Neuronal stem cell (in vitro differentiated cells): ENCODE results near the gene ARMC6. TPM values are rescaled to one million over a fixed set of nuclear protein-coding genes. Genes with fewer than 3 reads are reported as not detected.

Source experiments
- DNase-seq: peaks from one replicate; pipeline ENCODE4 v3.0.0-alpha.2; 2013; ENCODE audit warnings: low spot score
- H2AFZ ChIP-seq: one replicate; pipeline ENCODE4 v1.6.1; 2013; ENCODE audit warnings: mild to moderate bottlenecking, low read length, inconsistent platforms
- H2AK5ac ChIP-seq: 2 replicates; pipeline ENCODE4 v1.6.1; 2013; ENCODE audit warnings: low read depth, mild to moderate bottlenecking, inconsistent platforms, low read length, moderate library complexity, mixed read lengths
- H2BK120ac ChIP-seq: 2 replicates; pipeline ENCODE4 v1.6.1; 2013; ENCODE audit warnings: low read depth, mild to moderate bottlenecking, inconsistent platforms, low read length, moderate library complexity, mixed read lengths
- H2BK12ac ChIP-seq: one replicate; pipeline ENCODE4 v1.6.1; 2013; ENCODE audit warnings: low read length, inconsistent platforms
- H2BK15ac ChIP-seq: 2 replicates; pipeline ENCODE4 v1.6.1; 2013; ENCODE audit warnings: mild to moderate bottlenecking, low read length, inconsistent platforms, mixed read lengths
- H2BK5ac ChIP-seq: one replicate; pipeline ENCODE4 v1.6.1; 2013; ENCODE audit warnings: inconsistent platforms, mild to moderate bottlenecking, low read length, moderate library complexity
- H3K14ac ChIP-seq: one replicate; pipeline ENCODE4 v1.6.1; 2013; ENCODE audit warnings: low read length, inconsistent platforms
- H3K18ac ChIP-seq: 2 replicates; pipeline ENCODE4 v1.6.1; 2013; ENCODE audit warnings: low read length, inconsistent platforms
- H3K23ac ChIP-seq: 2 replicates; pipeline ENCODE4 v1.6.1; 2013; ENCODE audit warnings: low read depth, mild to moderate bottlenecking, mixed read lengths, low read length, inconsistent platforms; ENCODE audit not compliant: poor library complexity
- H3K27ac ChIP-seq: replicated peaks from 3 replicates; pipeline ENCODE4 v1.5.1; 2013; ENCODE audit warnings: low read length, inconsistent platforms
- H3K27me3 ChIP-seq, 3 experiments: 2 replicates each; pipeline ENCODE4 v1.6.1; 2013; ENCODE audit warnings: low read length in 3 of 3, mild to moderate bottlenecking in 2 of 3, inconsistent platforms in 1 of 3, low read depth in 1 of 3, mixed read lengths in 1 of 3, moderate library complexity in 1 of 3; ENCODE audit not compliant: control insufficient read depth in 3 of 3, insufficient read depth in 3 of 3
- H3K36me3 ChIP-seq, 2 donors: replicated peaks in 1 of 2; 2 replicates each; pipeline ENCODE4 v1.6.1; 2013; ENCODE audit warnings: low read length in 2 of 2; ENCODE audit not compliant: control insufficient read depth in 2 of 2, insufficient read depth in 2 of 2
- H3K4ac ChIP-seq: 2 replicates; pipeline ENCODE4 v1.6.1; 2013; ENCODE audit warnings: inconsistent platforms, mild to moderate bottlenecking, low read length, moderate library complexity
- H3K4me1 ChIP-seq, 2 donors: 1 replicate in 1 of 2; 2 replicates in 1 of 2; pipeline ENCODE4 v1.6.1; 2013; ENCODE audit warnings: low read length in 2 of 2, low read depth in 1 of 2; ENCODE audit not compliant: control insufficient read depth in 2 of 2, insufficient read depth in 1 of 2
- H3K4me2 ChIP-seq: one replicate; pipeline ENCODE4 v1.6.1; 2013; ENCODE audit warnings: mild to moderate bottlenecking, low read length, inconsistent platforms; ENCODE audit not compliant: insufficient read depth, poor library complexity, severe bottlenecking
- H3K4me3 ChIP-seq, 2 donors: 2 replicates each; pipeline ENCODE4 v1.5.1; 2013; ENCODE audit warnings: low read length in 2 of 2, mild to moderate bottlenecking in 2 of 2, inconsistent platforms in 1 of 2, moderate library complexity in 1 of 2
- H3K79me1 ChIP-seq: one replicate; pipeline ENCODE4 v1.6.1; 2013; ENCODE audit warnings: low read depth, mild to moderate bottlenecking, inconsistent platforms, low read length, moderate library complexity
- H3K9ac ChIP-seq: one replicate; pipeline ENCODE4 v1.6.1; 2013; ENCODE audit warnings: mild to moderate bottlenecking, low read depth, low read length, inconsistent platforms; ENCODE audit not compliant: poor library complexity
- H3K9me3 ChIP-seq, 2 donors: replicated peaks in 1 of 2; 2 replicates each; pipeline versions ENCODE3 to v1.6.1; 2013; ENCODE audit warnings: low read length in 2 of 2, mild to moderate bottlenecking in 2 of 2, inconsistent platforms in 1 of 2, low read depth in 1 of 2, mixed read lengths in 1 of 2, moderate library complexity in 1 of 2; ENCODE audit not compliant: control insufficient read depth in 2 of 2, insufficient read depth in 1 of 2
- H4K8ac ChIP-seq: one replicate; pipeline ENCODE4 v1.6.1; 2013; ENCODE audit warnings: low read depth, mild to moderate bottlenecking, inconsistent platforms, low read length, moderate library complexity
- H4K91ac ChIP-seq: one replicate; pipeline ENCODE4 v1.6.1; 2013; ENCODE audit warnings: low read length, low read depth, mild to moderate bottlenecking, inconsistent platforms; ENCODE audit not compliant: poor library complexity
- WGBS, 2 donors: extraction: QIAGEN DNeasy Blood & Tissue Kit; methylation state at CpG; one replicate each; pipeline ENCODE4 v1.1.7; 2013; ENCODE audit warnings: missing lambda C conversion rate in 2 of 2, mixed read lengths in 1 of 2; ENCODE audit not compliant: insufficient read length in 2 of 2, insufficient replicate concordance in 1 of 2; ENCODE audit errors: extremely low coverage in 2 of 2; 5-methylcytosine and 5-hydroxymethylcytosine counted together
- polyA plus RNA-seq, 2 experiments: library from polyadenylated mRNA; stranded (reverse); fragments of 200-250 nt; gene quantifications; one replicate each; pipeline ENCODE4 v1.2.3, GENCODE V29; 2013

Gene ARMC6
- 15.0 TPM for polyA plus RNA-seq (2013, experiment 1 of 2)
- polyA plus RNA-seq (2013, experiment 2 of 2) = 14.5 TPM

DNA sequence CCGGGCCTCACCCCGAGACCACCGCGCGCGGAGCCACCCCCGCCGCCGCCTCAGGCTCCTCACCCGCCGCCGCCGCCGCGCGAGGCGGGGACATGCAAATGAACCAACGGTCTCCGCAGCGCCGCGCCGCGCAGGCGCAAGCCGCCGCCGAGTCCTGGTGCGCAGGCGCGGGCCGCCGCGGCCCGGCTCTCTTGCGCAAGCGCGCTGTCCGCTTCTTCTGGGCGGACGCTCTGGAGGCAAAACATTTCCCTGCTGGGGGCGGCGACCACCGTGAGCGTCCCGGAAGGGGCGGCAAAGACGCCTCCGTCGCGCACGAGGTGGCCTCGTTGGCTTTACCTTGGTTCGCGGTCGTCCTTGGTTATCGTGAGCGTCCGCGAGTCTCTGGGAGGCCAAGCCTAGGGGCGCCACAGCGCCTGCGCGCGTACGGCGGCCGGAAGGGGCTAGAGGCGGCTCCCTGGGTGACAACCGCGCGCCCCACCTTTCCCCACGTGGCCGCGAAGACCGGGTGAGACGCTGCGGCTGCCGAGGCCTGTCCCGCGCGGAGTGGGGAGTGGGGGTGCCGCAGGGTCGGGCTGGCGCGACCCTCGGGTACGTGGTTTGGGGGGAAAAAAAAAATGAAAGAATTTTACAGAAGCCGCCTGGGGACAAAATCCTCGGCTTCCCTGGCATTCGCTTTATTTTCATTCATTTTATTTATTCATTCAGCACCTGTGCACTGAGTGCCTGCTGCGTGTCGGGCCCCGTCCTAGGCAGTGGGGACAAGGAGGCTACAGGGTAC is at the start of gene ARMC6, which contains the start of gene SUGP2:
Gene ARMC6 (plus strand): TSS at position 178 of the 778 bp plus-strand sequence. CDS start 607 bp downstream, outside the sequence.
Gene SUGP2 (minus strand): TSS at position 92 of the 778 bp plus-strand sequence. CDS start 2,446 bp downstream, outside the sequence.
- Histone ChIP-seq H2BK12ac (no peak within 1 kb of the TSS), H3K4me3 (peak within 1 kb of the TSS; percentile 86 to 99), H3K36me3 (peaks cover 11 to 51% of the 10 kb centered on the region in 2 donors), H2BK5ac (peak within 1 kb of the TSS; percentile 93), H3K23ac (peak within 1 kb of the TSS; percentile 94), H3K9ac (peak within 1 kb of the TSS; percentile 95), H2AK5ac (peak within 1 kb of the TSS; percentile 73), H3K4me2 (peak within 1 kb of the TSS; percentile 85), H2BK15ac (no peak within 1 kb of the TSS), H2AFZ (peak within 1 kb of the TSS; percentile 100), H3K18ac (peak within 1 kb of the TSS; percentile 99), H3K4me1 (peaks cover 4 to 5% of the 10 kb centered on the region in 2 donors), H3K27me3 (no peaks in the 10 kb centered on the region), H3K14ac (no peak within 1 kb of the TSS), H4K91ac (no peak within 1 kb of the TSS), H4K8ac (peak within 1 kb of the TSS; percentile 27), H3K27ac (peak within 1 kb of the TSS; percentile 92), H3K79me1 (peaks cover 7% of the 10 kb centered on the region), H3K4ac (peak within 1 kb of the TSS; percentile 67), H3K9me3 (peaks cover 7 to 20% of the 10 kb centered on the region in 2 donors), H2BK120ac (no peak within 1 kb of the TSS)
- no CpG with 5 or more reads among the region's 94 CpGs for WGBS, 2 donors
- DNase-seq = peak; percentile 92

DNA sequence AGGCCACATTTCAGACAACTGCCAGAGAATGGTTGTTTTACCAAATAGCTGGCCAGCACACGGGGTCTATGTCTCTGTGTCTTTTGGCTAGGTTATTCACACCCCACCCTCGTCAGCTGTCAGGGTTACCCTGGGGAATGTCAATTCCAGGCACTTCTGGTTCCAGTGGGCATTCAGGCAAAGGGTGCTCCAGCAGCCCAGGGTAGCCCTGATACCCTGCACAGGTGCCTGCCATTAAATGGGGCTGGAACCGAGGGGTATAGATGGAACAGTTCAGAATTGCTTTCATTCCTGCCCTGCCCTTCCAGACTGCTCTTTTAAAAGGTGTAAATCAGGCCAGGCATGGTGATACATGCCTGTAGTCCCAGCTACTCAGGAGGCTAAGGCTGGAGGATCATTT is 49.2 kb upstream of the ARMC6 start:
- H3K14ac ChIP-seq = no peak overlapping the region
- H2BK12ac ChIP-seq = no peak overlapping the region
- WGBS, 2 donors = no CpG with 5 or more reads among the region's 3 CpGs
- H2AK5ac ChIP-seq = peak overlapping the region; percentile 12
- peak overlapping the region; percentile 65 for H3K18ac ChIP-seq
- no peaks in the 10 kb centered on the region for H3K9me3 ChIP-seq
- peaks cover 0 to 6% of the 10 kb centered on the region in 2 donors for H3K4me1 ChIP-seq
- no peak overlapping the region for H2BK120ac ChIP-seq
- no peak overlapping the region for H3K4me3 ChIP-seq
- H3K79me1 ChIP-seq = peaks cover 1% of the 10 kb centered on the region
- DNase-seq = no peak
- peak overlapping the region; percentile 74 for H2BK15ac ChIP-seq
- H2BK5ac ChIP-seq = no peak overlapping the region
- H3K4ac ChIP-seq = no peak overlapping the region
- no peak overlapping the region for H3K23ac ChIP-seq
- H3K9ac ChIP-seq = no peak overlapping the region
- no peak overlapping the region for H3K27ac ChIP-seq
- no peaks in the 10 kb centered on the region for H3K36me3 ChIP-seq
- no peak overlapping the region for H4K91ac ChIP-seq
- H2AFZ ChIP-seq = no peak overlapping the region
- no peak overlapping the region for H3K4me2 ChIP-seq
- no peak overlapping the region for H4K8ac ChIP-seq
- H3K27me3 ChIP-seq = no peaks in the 10 kb centered on the region

DNA sequence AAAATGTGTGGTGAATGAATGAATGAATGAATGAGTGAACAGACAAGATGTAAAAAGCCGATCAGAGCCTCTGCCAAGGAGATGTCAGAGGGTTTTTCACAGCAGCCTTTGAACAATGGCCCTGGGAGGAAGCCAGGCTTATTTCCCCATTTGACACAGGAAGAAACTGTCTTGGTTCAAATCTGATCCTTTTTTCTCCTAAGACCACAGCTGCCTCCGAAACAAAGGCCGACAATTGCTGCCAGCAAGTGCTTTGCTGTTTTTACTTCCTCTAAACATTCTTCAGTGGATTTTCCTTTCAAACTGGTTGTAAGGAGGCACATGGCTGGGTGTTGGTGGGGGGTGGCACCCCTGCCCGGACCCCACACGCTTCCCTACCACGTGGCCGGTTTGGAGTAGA is 48.1 kb upstream of the ARMC6 start:
- Histone ChIP-seq H2AK5ac (no peak overlapping the region), H2AFZ (peak overlapping the region; percentile 81)
- no peak for DNase-seq

DNA sequence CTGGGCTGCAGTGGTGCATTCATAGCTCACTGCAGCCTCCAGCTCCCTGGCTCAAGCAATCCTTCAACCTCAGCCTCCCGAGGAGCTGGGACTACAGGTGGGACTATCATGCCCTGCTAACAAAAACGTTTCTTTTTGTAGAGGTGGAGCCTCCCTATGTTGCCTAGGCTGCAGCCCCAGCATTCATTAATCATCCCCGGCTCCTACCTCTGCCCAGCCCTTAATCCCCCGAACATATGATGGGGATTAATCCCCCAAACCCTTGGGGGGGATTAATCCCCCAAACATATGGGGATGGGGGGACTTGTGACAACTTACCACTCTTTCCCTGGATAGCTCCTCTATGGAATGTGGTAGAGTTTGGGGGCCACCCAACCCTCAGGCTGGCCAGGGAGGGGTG is 45.9 kb upstream of the ARMC6 start:
- no peak overlapping the region for H3K9ac ChIP-seq
- H3K36me3 ChIP-seq = peaks cover 6 to 18% of the 10 kb centered on the region in 2 donors
- H3K4me1 ChIP-seq = peaks cover 0 to 6% of the 10 kb centered on the region in 2 donors
- no peak overlapping the region for H4K8ac ChIP-seq
- no peak overlapping the region for H2BK120ac ChIP-seq
- H3K27me3 ChIP-seq = no peaks in the 10 kb centered on the region
- no peak overlapping the region for H4K91ac ChIP-seq
- H2AK5ac ChIP-seq = peak overlapping the region; percentile 83
- H2BK15ac ChIP-seq = no peak overlapping the region
- no peak overlapping the region for H3K18ac ChIP-seq
- H3K23ac ChIP-seq = no peak overlapping the region
- H3K4me2 ChIP-seq = no peak overlapping the region
- no peak overlapping the region for H3K4ac ChIP-seq
- no CpG with 5 or more reads among the region's 4 CpGs for WGBS, 2 donors
- no peak overlapping the region for H3K27ac ChIP-seq
- no peak overlapping the region for H2AFZ ChIP-seq
- no peaks in the 10 kb centered on the region for H3K9me3 ChIP-seq
- H3K79me1 ChIP-seq = peaks cover 1% of the 10 kb centered on the region
- no peak overlapping the region for H3K4me3 ChIP-seq
- no peak for DNase-seq
- H2BK5ac ChIP-seq = no peak overlapping the region
- no peak overlapping the region for H2BK12ac ChIP-seq
- no peak overlapping the region for H3K14ac ChIP-seq

More for the DNA sequence above, 48.1 kb upstream of the ARMC6 start:
- no peak overlapping the region for H3K18ac ChIP-seq
- no peaks in the 10 kb centered on the region for H3K9me3 ChIP-seq
- H2BK5ac ChIP-seq = no peak overlapping the region
- H2BK15ac ChIP-seq = no peak overlapping the region
- H3K14ac ChIP-seq = no peak overlapping the region
- no peak overlapping the region for H2BK120ac ChIP-seq
- peaks cover 1% of the 10 kb centered on the region for H3K79me1 ChIP-seq
- peaks cover 0 to 2% of the 10 kb centered on the region in 2 donors for H3K36me3 ChIP-seq
- no peak overlapping the region for H2BK12ac ChIP-seq
- no peak overlapping the region for H4K91ac ChIP-seq
- H3K4me2 ChIP-seq = peak overlapping the region; percentile 22
- H3K27me3 ChIP-seq = no peaks in the 10 kb centered on the region
- H3K27ac ChIP-seq = peak overlapping the region; percentile 49
- H3K23ac ChIP-seq = no peak overlapping the region
- WGBS, 2 donors = no CpG with 5 or more reads among the region's 7 CpGs
- no peak overlapping the region for H3K9ac ChIP-seq
- H3K4me3 ChIP-seq = no peak overlapping the region
- H3K4me1 ChIP-seq = peaks cover 0 to 6% of the 10 kb centered on the region in 2 donors
- H3K4ac ChIP-seq = no peak overlapping the region
- no peak overlapping the region for H4K8ac ChIP-seq
